H9 (cell line): ENCODE results near the gene IQCF6. TPM values are rescaled to one million over a fixed set of nuclear protein-coding genes. Genes with fewer than 3 reads are reported as not detected.

ENCODE experiments used
- DNase-seq: peaks from one replicate; pipeline ENCODE4 v3.0.0-alpha.2; 2017
- H2AFZ ChIP-seq: one replicate; pipeline ENCODE4 v1.6.1; 2013; ENCODE audit warnings: mild to moderate bottlenecking, low read length, control low read depth, moderate library complexity
- H2AK5ac ChIP-seq: 2 replicates; pipeline ENCODE4 v1.6.1; 2013; ENCODE audit warnings: low read length, control low read depth, mixed read lengths; ENCODE audit not compliant: insufficient read length
- H2BK120ac ChIP-seq: one replicate; pipeline ENCODE4 v1.6.1; 2013; ENCODE audit warnings: low read depth, mild to moderate bottlenecking, low read length, control low read depth, inconsistent platforms; ENCODE audit not compliant: poor library complexity, severe bottlenecking
- H2BK12ac ChIP-seq: 2 replicates; pipeline ENCODE4 v1.6.1; 2013; ENCODE audit warnings: low read length, control low read depth, mixed read lengths, low read depth; ENCODE audit not compliant: insufficient read length
- H2BK15ac ChIP-seq: 2 replicates; pipeline ENCODE4 v1.6.1; 2013; ENCODE audit warnings: low read depth, low read length, control low read depth
- H2BK20ac ChIP-seq: one replicate; pipeline ENCODE4 v1.6.1; 2013; ENCODE audit warnings: low read depth, mild to moderate bottlenecking, low read length, control low read depth, inconsistent platforms; ENCODE audit not compliant: poor library complexity, severe bottlenecking
- H2BK5ac ChIP-seq: 2 replicates; pipeline ENCODE4 v1.6.1; 2013; ENCODE audit warnings: low read length, control low read depth, mixed read lengths; ENCODE audit not compliant: insufficient read length
- H3K14ac ChIP-seq: 2 replicates; pipeline ENCODE4 v1.6.1; 2013; ENCODE audit warnings: low read length, control low read depth; ENCODE audit not compliant: insufficient read depth
- H3K18ac ChIP-seq: 2 replicates; pipeline ENCODE4 v1.6.1; 2013; ENCODE audit warnings: low read depth, mild to moderate bottlenecking, mixed read lengths, low read length, control low read depth; ENCODE audit not compliant: insufficient read length
- H3K23ac ChIP-seq: 2 replicates; pipeline ENCODE4 v1.6.1; 2013; ENCODE audit warnings: low read length, control low read depth, mixed read lengths, low read depth; ENCODE audit not compliant: insufficient read length
- H3K23me2 ChIP-seq: 2 replicates; pipeline ENCODE4 v1.6.1; 2013; ENCODE audit warnings: low read depth, mild to moderate bottlenecking, mixed read lengths, low read length, control low read depth; ENCODE audit not compliant: insufficient read length, poor library complexity, severe bottlenecking
- H3K27ac ChIP-seq: 2 replicates; pipeline ENCODE4 v1.5.1; 2013; ENCODE audit warnings: low read length, control low read depth, mixed read lengths, low read depth; ENCODE audit not compliant: insufficient read length
- H3K27me3 ChIP-seq: 2 replicates; pipeline ENCODE4 v1.6.1; 2013; ENCODE audit warnings: low read length, control low read depth, inconsistent platforms; ENCODE audit not compliant: insufficient read depth
- H3K4ac ChIP-seq: 2 replicates; pipeline ENCODE4 v1.6.1; 2013; ENCODE audit warnings: low read depth, mild to moderate bottlenecking, control low read depth, inconsistent platforms, low read length, moderate library complexity
- H3K4me1 ChIP-seq: 2 replicates; pipeline ENCODE4 v1.6.1; 2013; ENCODE audit warnings: low read length, control low read depth, inconsistent platforms; ENCODE audit not compliant: insufficient read depth
- H3K4me2 ChIP-seq: 2 replicates; pipeline ENCODE4 v1.6.1; 2013; ENCODE audit warnings: low read length, control low read depth, mixed read lengths; ENCODE audit not compliant: insufficient read length, insufficient read depth
- H3K56ac ChIP-seq: 2 replicates; pipeline ENCODE4 v1.6.1; 2013; ENCODE audit warnings: low read depth, mild to moderate bottlenecking, mixed read lengths, low read length, control low read depth; ENCODE audit not compliant: insufficient read length
- H3K79me1 ChIP-seq: 2 replicates; pipeline ENCODE4 v1.6.1; 2013; ENCODE audit warnings: low read depth, mild to moderate bottlenecking, moderate library complexity, low read length, control low read depth, inconsistent platforms; ENCODE audit not compliant: insufficient read depth, poor library complexity, severe bottlenecking
- H3K79me2 ChIP-seq: 2 replicates; pipeline ENCODE4 v1.6.1; 2013; ENCODE audit warnings: low read length, control low read depth, inconsistent platforms; ENCODE audit not compliant: insufficient read depth
- H3K9ac ChIP-seq: 2 replicates; pipeline ENCODE4 v1.6.1; 2013; ENCODE audit warnings: low read length, control low read depth, mixed read lengths; ENCODE audit not compliant: insufficient read length; ENCODE audit errors: extremely low read depth
- H3K9me3 ChIP-seq: one replicate; pipeline ENCODE4 v1.6.1; 2013; ENCODE audit warnings: low read depth, low read length, inconsistent platforms; ENCODE audit not compliant: control insufficient read depth
- H3T11ph ChIP-seq: one replicate; pipeline ENCODE4 v1.6.1; 2013; ENCODE audit warnings: mild to moderate bottlenecking, low read length, control low read depth, inconsistent platforms
- H4K20me1 ChIP-seq: one replicate; pipeline ENCODE4 v1.6.1; 2013; ENCODE audit not compliant: control insufficient read depth, insufficient read length, insufficient read depth
- H4K5ac ChIP-seq: 2 replicates; pipeline ENCODE4 v1.6.1; 2013; ENCODE audit warnings: low read depth, mild to moderate bottlenecking, mixed read lengths, low read length, control low read depth; ENCODE audit not compliant: insufficient read length
- H4K8ac ChIP-seq: replicated peaks from 2 replicates; pipeline ENCODE4 v1.6.1; 2013; ENCODE audit warnings: low read length, control low read depth, mixed read lengths, low read depth; ENCODE audit not compliant: insufficient read length
- H4K91ac ChIP-seq: 2 replicates; pipeline ENCODE4 v1.6.1; 2013; ENCODE audit warnings: low read depth, mild to moderate bottlenecking, moderate library complexity, mixed read lengths, low read length, control low read depth; ENCODE audit not compliant: insufficient read length
- H3K27ac Mint-ChIP-seq, 3 experiments: 2 replicates in 2 of 3; 3 replicates in 1 of 3; pipeline ENCODE4 v1.8.0; 2020 to 2021; ENCODE audit warnings: mixed read lengths in 3 of 3, mild to moderate bottlenecking in 1 of 3, moderate library complexity in 1 of 3
- H3K27me3 Mint-ChIP-seq: 2 replicates; pipeline ENCODE4 v1.8.0; 2021; ENCODE audit warnings: low read depth, mild to moderate bottlenecking, moderate library complexity, mixed read lengths
- H3K36me3 Mint-ChIP-seq, 3 experiments: 2 replicates in 2 of 3; 3 replicates in 1 of 3; pipeline ENCODE4 v1.8.0; 2020 to 2021; ENCODE audit warnings: low read depth in 3 of 3, mixed read lengths in 3 of 3; ENCODE audit not compliant: insufficient read depth in 1 of 3
- H3K4me1 Mint-ChIP-seq, 2 experiments: 2 replicates each; pipeline ENCODE4 v1.8.0; 2020; ENCODE audit warnings: mixed read lengths in 2 of 2
- H3K4me3 Mint-ChIP-seq, 2 experiments: 2 replicates in 1 of 2; 3 replicates in 1 of 2; pipeline ENCODE4 v1.8.0; 2020 to 2021; ENCODE audit warnings: mild to moderate bottlenecking in 2 of 2, mixed read lengths in 2 of 2, moderate library complexity in 1 of 2
- H3K9me3 Mint-ChIP-seq, 2 experiments: 2 replicates in 1 of 2; 3 replicates in 1 of 2; pipeline ENCODE4 v1.8.0; 2020; ENCODE audit warnings: mild to moderate bottlenecking in 2 of 2, mixed read lengths in 2 of 2, moderate library complexity in 1 of 2
- CTCF ChIP-seq: fragments of 200-600 bp; sonication (generic); conservative IDR thresholded peaks from 3 replicates; pipeline ENCODE4 v1.8.0; 2021; ENCODE audit warnings: antibody characterized with exemption, mild to moderate bottlenecking
- WGBS: extraction: QIAGEN DNeasy Blood & Tissue Kit; methylation state at CpG from one replicate; pipeline ENCODE4 v1.1.7; 2013; ENCODE audit warnings: missing lambda C conversion rate, low lambda C conversion rate, mixed read lengths; ENCODE audit not compliant: insufficient read length; ENCODE audit errors: extremely low coverage; 5-methylcytosine and 5-hydroxymethylcytosine counted together
- total RNA-seq: library from RNA; stranded (reverse); gene quantifications from 2 replicates; pipeline ENCODE4 v1.2.1, GENCODE V29; 2021

IQCF6 gene
- total RNA-seq, 1 experiment from 2014 or later: not detected

GRCh38 chr3:51816723-51817122, 37.7 kb upstream of the IQCF6 start:
- H2BK15ac ChIP-seq: no peak overlapping the region

More at GRCh38 chr3:51816723-51817122, 37.7 kb upstream of the IQCF6 start:
- Histone ChIP-seq H3K18ac (no peak overlapping the region), H3K27me3 (no peaks in the 10 kb centered on the region), H3K9ac (no peak overlapping the region), H3K79me2 (no peaks in the 10 kb centered on the region), H2BK12ac (no peak overlapping the region), H3K27ac (no peak overlapping the region), H3K9me3 (no peaks in the 10 kb centered on the region), H3K23me2 (no peaks in the 10 kb centered on the region), H3K56ac (no peak overlapping the region), H3K23ac (no peak overlapping the region), H4K20me1 (no peaks in the 10 kb centered on the region), H3K4me2 (no peak overlapping the region), H3T11ph (no peak overlapping the region), H2AFZ (no peak overlapping the region), H3K14ac (no peak overlapping the region), H2BK20ac (no peak overlapping the region), H3K4me1 (no peaks in the 10 kb centered on the region), H3K79me1 (no peaks in the 10 kb centered on the region), H2BK5ac (no peak overlapping the region), H2BK120ac (no peak overlapping the region), H4K91ac (no peak overlapping the region), H4K8ac (no peak overlapping the region), H4K5ac (no peak overlapping the region), H3K4ac (no peak overlapping the region), H2AK5ac (no peak overlapping the region)
- DNase-seq: no peak
- Mint-ChIP-seq H3K27me3 (peaks cover 14% of the 10 kb centered on the region), H3K9me3 (peaks cover 2 to 5% of the 10 kb centered on the region in 2 experiments), H3K36me3 (peaks cover 0 to 3% (median 0%) of the 10 kb centered on the region in 3 experiments; a peak in 2 of 7 replicates), H3K27ac (no peak overlapping the region), H3K4me1 (peaks cover 9 to 12% of the 10 kb centered on the region in 2 experiments), H3K4me3 (no peak overlapping the region)
- no peak for TF ChIP-seq CTCF
- WGBS: no CpG with 5 or more reads among the region's 2 CpGs
